Keratinocyte (primary cell): ENCODE measurements around the gene MYO7B.

Experiments
- EZH2 ChIP-seq: IDR thresholded peaks from one replicate; pipeline ENCODE4 v1.6.1; 2012; ENCODE audit warnings: inconsistent platforms, mild to moderate bottlenecking, low read length, moderate library complexity
- TF ChIP-seq, protein P1 (sequence below), 3 experiments: IDR thresholded peaks in 1 of 3; conservative IDR thresholded peaks in 1 of 3; optimal IDR thresholded peaks in 1 of 3; 2 replicates in 2 of 3; 3 replicates in 1 of 3; pipeline versions ENCODE3 to v1.5.1; 2011; ENCODE audit warnings: low read length in 3 of 3, mild to moderate bottlenecking in 3 of 3, moderate library complexity in 2 of 3, control low read depth in 1 of 3, inconsistent platforms in 1 of 3; ENCODE audit not compliant: insufficient read depth in 2 of 3; ENCODE audit errors: extremely low read depth in 1 of 3

DNA sequence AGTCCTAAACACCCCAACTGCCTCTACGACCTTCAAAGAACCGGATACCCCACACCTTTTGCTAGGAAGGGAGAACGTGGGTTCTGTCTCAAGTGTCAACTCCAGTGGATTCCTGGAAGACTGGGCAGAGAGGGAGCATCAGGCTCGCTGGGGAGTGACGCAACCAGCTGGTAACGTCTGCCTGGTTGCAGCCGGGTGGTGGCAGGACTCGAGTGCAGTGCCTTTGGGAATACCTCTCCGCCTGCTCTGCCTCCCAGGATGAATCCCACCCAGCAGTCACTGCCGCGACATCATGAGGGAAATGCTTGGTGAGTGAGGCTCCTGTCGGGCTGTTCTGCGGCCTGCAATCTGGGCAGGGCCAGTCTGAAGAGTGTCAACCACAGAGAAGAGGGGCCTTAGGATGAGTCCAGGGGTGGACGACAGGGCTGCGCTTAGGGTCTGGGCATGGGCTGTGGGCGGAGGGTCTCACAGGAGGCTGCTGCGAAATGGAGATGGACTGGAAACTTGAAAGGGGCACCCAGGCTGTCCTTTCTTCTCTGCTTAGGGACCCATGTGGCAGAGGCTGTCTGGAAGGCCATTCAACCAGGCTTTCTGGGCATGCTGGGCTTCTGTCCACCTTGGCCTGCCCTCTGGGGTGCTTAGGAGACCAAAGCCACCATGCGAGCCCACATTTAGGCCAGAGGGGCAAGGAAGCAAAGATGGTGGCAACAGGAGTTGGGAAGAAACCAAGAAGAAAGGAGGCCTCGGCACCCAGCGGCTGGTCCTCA, 123.3 kb downstream of the MYO7B start:
- TF ChIP-seq EZH2: no peak
- TF ChIP-seq, protein P1, sequence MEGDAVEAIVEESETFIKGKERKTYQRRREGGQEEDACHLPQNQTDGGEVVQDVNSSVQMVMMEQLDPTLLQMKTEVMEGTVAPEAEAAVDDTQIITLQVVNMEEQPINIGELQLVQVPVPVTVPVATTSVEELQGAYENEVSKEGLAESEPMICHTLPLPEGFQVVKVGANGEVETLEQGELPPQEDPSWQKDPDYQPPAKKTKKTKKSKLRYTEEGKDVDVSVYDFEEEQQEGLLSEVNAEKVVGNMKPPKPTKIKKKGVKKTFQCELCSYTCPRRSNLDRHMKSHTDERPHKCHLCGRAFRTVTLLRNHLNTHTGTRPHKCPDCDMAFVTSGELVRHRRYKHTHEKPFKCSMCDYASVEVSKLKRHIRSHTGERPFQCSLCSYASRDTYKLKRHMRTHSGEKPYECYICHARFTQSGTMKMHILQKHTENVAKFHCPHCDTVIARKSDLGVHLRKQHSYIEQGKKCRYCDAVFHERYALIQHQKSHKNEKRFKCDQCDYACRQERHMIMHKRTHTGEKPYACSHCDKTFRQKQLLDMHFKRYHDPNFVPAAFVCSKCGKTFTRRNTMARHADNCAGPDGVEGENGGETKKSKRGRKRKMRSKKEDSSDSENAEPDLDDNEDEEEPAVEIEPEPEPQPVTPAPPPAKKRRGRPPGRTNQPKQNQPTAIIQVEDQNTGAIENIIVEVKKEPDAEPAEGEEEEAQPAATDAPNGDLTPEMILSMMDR (optimal IDR thresholded peaks at IDR 0.05 in 1 of 3, IDR thresholded peaks at IDR 0.05 in 1 of 3, conservative IDR thresholded peaks at IDR 0.05 in 1 of 3; ENCODE audit: extremely low read depth in 1 of 3, insufficient read depth in 2 of 3, low read length in 3 of 3): no peak
